Activated T-helper 17 cell treated with anti-CD3 and anti-CD28 coated beads, Interleukin-2, amount 50 U/mL, for 72 hours (primary cell): ENCODE data around the gene RNF175. TPM values are rescaled to one million over a fixed set of nuclear protein-coding genes. Genes with fewer than 3 reads are reported as not detected.

ENCODE experiments used
- ATAC-seq: fragments of 150-1000 bp; cut with Tn5 transposase; replicated peaks from 2 replicates; pipeline ENCODE4 v1.10.0; 2021; ENCODE audit warnings: mild to moderate bottlenecking, moderate library complexity
- H3K27ac Mint-ChIP-seq: one replicate; pipeline ENCODE4 v1.8.0; 2022; ENCODE audit warnings: mixed read lengths
- H3K27me3 Mint-ChIP-seq: one replicate; pipeline ENCODE4 v1.8.0; 2022; ENCODE audit warnings: mixed read lengths
- H3K36me3 Mint-ChIP-seq: one replicate; pipeline ENCODE4 v1.8.0; 2022; ENCODE audit warnings: low read depth, mild to moderate bottlenecking, mixed read lengths
- H3K4me1 Mint-ChIP-seq: one replicate; pipeline ENCODE4 v1.8.0; 2022; ENCODE audit warnings: mixed read lengths
- H3K4me3 Mint-ChIP-seq: one replicate; pipeline ENCODE4 v1.8.0; 2022; ENCODE audit warnings: mild to moderate bottlenecking, mixed read lengths
- H3K9me3 Mint-ChIP-seq: one replicate; pipeline ENCODE4 v1.8.0; 2022; ENCODE audit warnings: mixed read lengths
- total RNA-seq, 2 donors: library from RNA; stranded (reverse); gene quantifications; one replicate each; pipeline ENCODE4 v1.2.3, GENCODE V29; 2022

RNF175 gene
- under 1 TPM in 1 of 2 donors, not detected in 1; 0.37 TPM for total RNA-seq

DNA sequence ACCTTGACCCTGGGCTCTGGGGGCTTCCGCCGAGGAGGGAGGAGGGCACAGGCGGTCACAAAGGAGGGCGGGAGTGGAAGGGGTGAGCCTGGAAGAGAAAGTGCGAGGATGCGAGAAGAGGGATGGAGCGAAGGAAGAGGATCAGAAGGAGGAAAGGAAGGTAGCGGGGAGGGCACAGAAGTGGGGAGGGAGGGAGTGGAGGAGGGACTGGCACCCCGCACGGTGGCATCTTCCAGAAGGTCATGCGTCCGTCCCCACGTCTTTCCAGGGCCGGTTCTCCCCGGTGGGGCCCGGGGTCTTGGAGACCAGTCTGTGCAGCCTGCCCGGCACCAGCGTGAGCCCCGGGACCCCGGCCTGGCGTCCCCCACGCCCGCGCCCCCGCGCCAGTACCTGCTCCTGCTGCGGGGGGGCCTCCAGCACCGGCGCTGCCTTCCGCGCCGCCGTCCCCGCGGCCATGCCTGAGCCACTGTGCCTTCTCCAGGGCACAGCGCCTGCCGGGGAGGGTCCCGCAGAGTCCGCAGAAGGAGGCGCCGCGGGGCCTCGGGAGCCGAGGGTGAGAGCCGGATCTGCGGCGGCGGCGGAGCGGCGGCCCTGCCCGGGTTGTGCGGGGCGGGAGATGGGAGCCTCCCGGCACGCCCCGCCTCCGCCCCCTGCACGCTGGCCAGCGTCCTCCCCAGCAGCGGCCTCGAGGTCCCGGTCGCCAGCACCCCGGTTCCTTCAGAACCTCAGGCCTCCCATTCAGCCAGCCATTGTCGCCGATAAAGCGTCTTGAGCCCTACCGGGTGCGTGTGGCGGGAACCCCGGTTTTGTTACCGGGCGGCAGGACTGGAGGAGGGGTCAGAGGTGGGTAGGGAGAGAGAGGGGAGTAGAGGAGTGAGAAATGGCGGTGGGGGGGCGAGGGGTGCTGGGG, at the start of gene RNF175:
TSS of gene RNF175 (minus strand) at position 618 of the 910 bp plus-strand sequence. CDS start at position 456, 162 bp downstream.
- peak within 1 kb of the TSS; percentile 14 for H3K4me3 Mint-ChIP-seq
- no peaks in the 10 kb centered on the region for H3K4me1 Mint-ChIP-seq
- peaks cover 42% of the 10 kb centered on the region for H3K27me3 Mint-ChIP-seq
- H3K9me3 Mint-ChIP-seq = no peaks in the 10 kb centered on the region
- ATAC-seq = peak; percentile 28
- H3K27ac Mint-ChIP-seq = no peak within 1 kb of the TSS
- no peaks in the 10 kb centered on the region for H3K36me3 Mint-ChIP-seq

GRCh38 chr4:153809307-153809706, 49.5 kb upstream of the RNF175 start:
- Mint-ChIP-seq H3K27ac (no peak overlapping the region), H3K36me3 (no peaks in the 10 kb centered on the region), H3K4me1 (peaks cover 8% of the 10 kb centered on the region), H3K9me3 (no peaks in the 10 kb centered on the region), H3K4me3 (no peak overlapping the region), H3K27me3 (no peaks in the 10 kb centered on the region)
- peak; percentile 93 for ATAC-seq

GRCh38 chr4:153808175-153808574, 48.4 kb upstream of the RNF175 start:
- no peaks in the 10 kb centered on the region for H3K27me3 Mint-ChIP-seq
- H3K9me3 Mint-ChIP-seq = no peaks in the 10 kb centered on the region
- no peaks in the 10 kb centered on the region for H3K36me3 Mint-ChIP-seq
- peaks cover 8% of the 10 kb centered on the region for H3K4me1 Mint-ChIP-seq
- no peak overlapping the region for H3K27ac Mint-ChIP-seq
- no peak for ATAC-seq
- H3K4me3 Mint-ChIP-seq = no peak overlapping the region

DNA sequence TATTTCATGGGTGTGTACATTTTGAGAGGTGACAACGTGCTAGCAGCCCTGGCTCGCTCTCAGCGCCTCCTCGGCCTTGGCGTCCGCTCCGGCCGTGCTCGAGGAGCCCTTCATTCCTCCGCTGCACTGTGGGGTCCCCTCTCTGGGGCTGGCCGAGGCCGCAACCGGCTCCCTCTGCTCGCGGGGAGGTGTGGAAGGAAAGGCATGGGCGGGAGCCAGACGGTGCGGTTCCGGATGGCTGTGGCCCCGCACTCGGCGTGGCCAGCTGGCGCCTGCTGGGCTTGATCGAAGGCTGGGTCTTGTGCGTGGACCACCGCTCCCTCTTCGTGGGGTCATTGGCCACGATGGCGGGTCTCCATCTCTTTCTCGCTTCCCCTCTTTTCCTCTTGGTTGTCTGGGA, 46.2 kb upstream of the RNF175 start:
- H3K4me3 Mint-ChIP-seq = no peak overlapping the region
- peaks cover 3% of the 10 kb centered on the region for H3K27me3 Mint-ChIP-seq
- no peaks in the 10 kb centered on the region for H3K36me3 Mint-ChIP-seq
- H3K27ac Mint-ChIP-seq = no peak overlapping the region
- no peak for ATAC-seq
- peaks cover 8% of the 10 kb centered on the region for H3K4me1 Mint-ChIP-seq
- no peaks in the 10 kb centered on the region for H3K9me3 Mint-ChIP-seq

DNA sequence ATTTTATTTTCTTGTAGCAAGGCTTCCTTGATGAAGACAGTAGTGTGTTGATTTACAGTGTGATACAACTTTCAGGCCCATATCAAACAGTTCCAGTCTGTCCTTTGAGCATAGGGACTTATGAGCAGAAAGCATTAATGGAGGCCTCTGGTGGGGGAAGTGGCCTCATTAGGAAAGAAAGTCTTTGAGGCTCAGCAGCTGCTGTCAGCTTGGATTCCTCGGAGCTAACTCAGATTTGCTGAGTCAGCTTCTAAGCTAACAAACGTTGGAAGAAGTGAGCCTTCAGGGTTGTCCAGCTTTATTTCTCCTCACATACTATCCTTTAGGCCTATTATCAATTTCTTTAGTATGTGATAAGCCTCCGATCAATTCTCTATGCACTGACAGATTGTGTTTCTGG, 44.9 kb upstream of the RNF175 start:
- H3K9me3 Mint-ChIP-seq = no peaks in the 10 kb centered on the region
- peaks cover 3% of the 10 kb centered on the region for H3K27me3 Mint-ChIP-seq
- H3K27ac Mint-ChIP-seq = no peak overlapping the region
- H3K4me3 Mint-ChIP-seq = no peak overlapping the region
- ATAC-seq = no peak
- H3K4me1 Mint-ChIP-seq = peaks cover 5% of the 10 kb centered on the region
- H3K36me3 Mint-ChIP-seq = no peaks in the 10 kb centered on the region

GRCh38 chr4:153799694-153800074, 39.9 kb upstream of the RNF175 start:
- no peak for ATAC-seq
- H3K27me3 Mint-ChIP-seq = peaks cover 39% of the 10 kb centered on the region

GRCh38 chr4:153798901-153799693, 39.3 kb upstream of the RNF175 start:
- no peaks in the 10 kb centered on the region for H3K4me1 Mint-ChIP-seq
- H3K4me3 Mint-ChIP-seq = no peak overlapping the region
- H3K27ac Mint-ChIP-seq = no peak overlapping the region
- no peak for ATAC-seq
- no peaks in the 10 kb centered on the region for H3K9me3 Mint-ChIP-seq
- peaks cover 44% of the 10 kb centered on the region for H3K27me3 Mint-ChIP-seq
- no peaks in the 10 kb centered on the region for H3K36me3 Mint-ChIP-seq

More at GRCh38 chr4:153799694-153800074, 39.9 kb upstream of the RNF175 start:
- H3K9me3 Mint-ChIP-seq = no peaks in the 10 kb centered on the region
- H3K4me1 Mint-ChIP-seq = no peaks in the 10 kb centered on the region
- H3K4me3 Mint-ChIP-seq = no peak overlapping the region
- no peaks in the 10 kb centered on the region for H3K36me3 Mint-ChIP-seq
- no peak overlapping the region for H3K27ac Mint-ChIP-seq

- peaks cover 49% of the 10 kb centered on the region for H3K27me3 Mint-ChIP-seq
- no peak for ATAC-seq
- no peaks in the 10 kb centered on the region for H3K4me1 Mint-ChIP-seq
- no peaks in the 10 kb centered on the region for H3K9me3 Mint-ChIP-seq
- H3K4me3 Mint-ChIP-seq = no peak overlapping the region
- no peaks in the 10 kb centered on the region for H3K36me3 Mint-ChIP-seq
- no peak overlapping the region for H3K27ac Mint-ChIP-seq
Observed at GRCh38 chr4:153798420-153798819, 38.6 kb upstream of the RNF175 start.

GRCh38 chr4:153794006-153794405, 34.2 kb upstream of the RNF175 start:
- Mint-ChIP-seq H3K4me1 (peaks cover 7% of the 10 kb centered on the region), H3K36me3 (peaks cover 5% of the 10 kb centered on the region), H3K4me3 (no peak overlapping the region), H3K9me3 (no peaks in the 10 kb centered on the region), H3K27ac (no peak overlapping the region), H3K27me3 (peaks cover 78% of the 10 kb centered on the region)
- no peak for ATAC-seq

GRCh38 chr4:153792618-153793247, 32.9 kb upstream of the RNF175 start:
- Mint-ChIP-seq H3K36me3 (peaks cover 5% of the 10 kb centered on the region), H3K4me1 (peaks cover 13% of the 10 kb centered on the region), H3K27ac (no peak overlapping the region), H3K9me3 (no peaks in the 10 kb centered on the region), H3K4me3 (peak overlapping the region; percentile 66), H3K27me3 (peaks cover 77% of the 10 kb centered on the region)
- no peak for ATAC-seq

GRCh38 chr4:153791746-153792617, 32.2 kb upstream of the RNF175 start:
- ATAC-seq = peak; percentile 44
- peaks cover 76% of the 10 kb centered on the region for H3K27me3 Mint-ChIP-seq
- no peak overlapping the region for H3K27ac Mint-ChIP-seq
- H3K9me3 Mint-ChIP-seq = no peaks in the 10 kb centered on the region
- H3K4me3 Mint-ChIP-seq = peak overlapping the region; percentile 66
- peaks cover 15% of the 10 kb centered on the region for H3K4me1 Mint-ChIP-seq
- H3K36me3 Mint-ChIP-seq = peaks cover 5% of the 10 kb centered on the region

- peaks cover 78% of the 10 kb centered on the region for H3K27me3 Mint-ChIP-seq
- no peaks in the 10 kb centered on the region for H3K9me3 Mint-ChIP-seq
- no peak overlapping the region for H3K27ac Mint-ChIP-seq
- peaks cover 15% of the 10 kb centered on the region for H3K4me1 Mint-ChIP-seq
- H3K4me3 Mint-ChIP-seq = peak overlapping the region; percentile 66
- H3K36me3 Mint-ChIP-seq = peaks cover 5% of the 10 kb centered on the region
- ATAC-seq = peak; percentile 32
Observed at GRCh38 chr4:153790962-153791551, 31.2 kb upstream of the RNF175 start.

GRCh38 chr4:153790500-153790865, 30.7 kb upstream of the RNF175 start:
- ATAC-seq = no peak
- peaks cover 5% of the 10 kb centered on the region for H3K36me3 Mint-ChIP-seq
- H3K4me3 Mint-ChIP-seq = peak overlapping the region; percentile 15
- no peaks in the 10 kb centered on the region for H3K9me3 Mint-ChIP-seq
- peaks cover 15% of the 10 kb centered on the region for H3K4me1 Mint-ChIP-seq
- no peak overlapping the region for H3K27ac Mint-ChIP-seq
- H3K27me3 Mint-ChIP-seq = peaks cover 82% of the 10 kb centered on the region
